ENCODE measurements around the gene MINDY4B.
"Not testable (repeated sequence)": the region's sequence is repeated elsewhere in the genome, so short reads cannot be mapped to it uniquely, and the experiment has no call there.

Gene MINDY4B

DNA sequence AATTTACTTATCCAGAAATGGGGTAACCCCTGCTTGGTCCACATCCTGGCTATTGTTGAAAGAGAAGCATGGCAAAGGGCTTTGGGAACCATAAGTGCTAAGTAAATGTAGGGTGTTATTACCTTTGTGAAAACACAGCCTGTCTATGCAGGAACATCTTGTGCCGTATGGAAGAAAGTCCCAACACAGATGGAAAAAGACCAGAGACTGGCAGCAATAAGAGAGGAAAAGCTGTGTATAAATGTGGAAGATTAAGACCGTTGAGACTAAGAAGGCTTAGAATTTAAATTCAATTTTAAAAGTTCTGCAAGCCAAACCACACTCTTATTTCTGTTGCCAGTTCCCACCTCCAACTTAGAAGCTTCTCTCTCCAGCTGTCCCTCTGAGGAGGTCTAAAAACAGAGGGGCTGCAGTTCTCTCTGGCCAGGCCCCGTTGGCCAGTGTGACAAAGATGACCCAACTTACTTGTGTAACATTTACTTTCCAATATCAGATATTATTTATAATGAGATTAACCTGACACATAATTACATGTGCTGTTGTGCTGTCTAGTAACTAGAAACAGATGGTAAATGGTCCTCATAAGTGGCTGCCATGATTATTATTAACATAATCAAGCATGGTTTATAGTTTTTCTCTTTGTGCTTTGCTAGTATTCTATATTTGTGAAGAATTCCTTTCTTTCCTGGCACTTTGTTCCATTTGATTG, 7.0 kb downstream of the MINDY4B start:
- DNase-seq (ENCODE audit: low read depth): no peak

DNA sequence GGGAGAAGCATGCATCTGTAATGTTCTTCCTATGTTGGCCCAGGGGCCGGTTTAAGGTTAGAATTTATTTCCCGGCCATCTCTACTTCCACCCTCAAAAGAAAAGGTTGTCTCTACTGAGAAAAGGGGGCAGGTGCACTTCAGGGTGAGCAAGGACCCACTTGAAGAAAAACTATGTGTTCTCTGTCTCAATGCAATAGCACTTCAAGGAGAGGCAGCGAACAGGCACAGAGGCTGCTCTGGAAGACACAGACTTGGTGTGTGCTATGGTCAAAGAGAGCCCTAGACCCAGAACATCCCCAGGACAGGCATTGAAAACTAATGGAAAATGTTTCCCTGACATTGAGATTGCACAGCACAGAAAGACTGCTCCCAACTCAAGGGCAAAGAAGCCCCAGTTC, 7.6 kb downstream of the MINDY4B start:
- no peak for DNase-seq (ENCODE audit: low read depth)

DNA sequence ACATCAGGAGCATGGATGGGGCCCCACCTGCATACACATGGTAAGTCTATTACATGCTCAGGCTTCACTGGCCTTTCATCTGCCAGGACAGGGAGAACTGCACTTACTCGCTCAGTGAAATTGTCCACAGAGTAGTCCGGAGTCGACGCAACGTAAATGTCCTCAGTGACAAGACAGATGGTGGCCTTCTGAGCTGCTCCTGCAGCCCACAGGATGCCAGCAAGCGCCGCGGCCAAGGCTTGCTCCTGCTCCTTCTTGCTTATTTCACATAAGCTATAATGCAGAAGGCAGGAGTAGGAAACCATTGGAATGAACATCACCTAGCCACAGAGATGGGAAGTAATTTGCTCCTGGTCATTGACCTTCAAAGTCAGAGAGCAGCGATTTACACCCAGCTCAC, 14.4 kb downstream of the MINDY4B start:
- DNase-seq (ENCODE audit: low read depth): no peak

DNA sequence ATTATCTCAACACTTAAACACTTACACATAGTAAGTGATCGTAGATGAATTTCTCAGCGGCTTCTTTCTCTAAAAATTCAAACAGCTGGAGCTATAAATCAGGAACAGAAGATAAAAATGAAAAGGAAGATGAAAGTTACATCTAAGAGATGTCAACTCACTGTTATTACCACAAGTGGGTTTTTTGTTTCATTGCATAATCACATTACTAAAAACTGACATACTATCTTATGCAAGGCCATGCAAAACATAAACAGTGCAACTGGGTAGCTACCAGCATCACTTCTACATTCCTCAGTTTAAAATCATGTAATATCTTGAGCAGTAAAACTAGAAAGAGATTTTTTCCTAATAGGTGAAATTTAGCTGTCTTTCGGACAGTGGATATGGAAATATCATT, 14.9 kb downstream of the MINDY4B start:
- DNase-seq (ENCODE audit: low read depth): no peak

DNA sequence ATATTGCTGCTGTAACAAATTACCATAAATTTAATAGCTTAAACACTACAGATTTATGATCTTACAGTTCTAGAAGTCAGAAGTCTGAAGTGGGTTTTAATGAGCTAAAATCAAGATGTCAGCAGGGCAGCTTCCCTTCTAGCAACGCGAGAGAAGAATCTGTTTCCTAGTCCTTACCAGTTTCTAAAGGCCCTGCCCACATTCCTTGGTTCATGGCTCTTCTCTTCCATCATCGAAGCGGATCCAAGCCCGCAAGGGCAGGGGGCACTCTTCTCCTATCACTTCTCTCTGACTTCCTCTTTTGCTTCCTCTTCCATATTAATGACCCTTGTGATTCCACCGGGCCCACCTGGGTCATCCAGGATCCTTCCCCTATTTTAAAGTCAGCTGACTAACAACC, 16.1 kb downstream of the MINDY4B start:
- no peak for DNase-seq (ENCODE audit: low read depth)

DNA sequence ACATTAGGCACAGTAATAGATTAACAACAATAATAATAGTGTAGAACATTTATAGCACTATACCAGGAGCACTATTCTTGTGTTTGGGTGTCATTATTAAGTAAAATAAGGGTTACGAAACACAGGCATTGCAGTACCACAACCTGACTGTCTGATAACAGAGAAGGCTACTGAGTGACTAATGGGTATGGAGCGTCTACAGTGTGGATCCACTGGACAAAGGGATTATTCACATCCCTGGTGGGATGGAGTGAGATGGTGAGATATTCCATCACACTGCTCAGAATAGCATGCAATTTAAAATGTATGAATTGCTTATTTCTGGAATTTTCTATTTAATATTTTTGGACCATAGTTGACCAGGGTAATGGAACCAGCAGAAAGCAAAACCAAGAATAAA, 18.2 kb downstream of the MINDY4B start:
- DNase-seq (ENCODE audit: low read depth): peak; percentile 46

DNA sequence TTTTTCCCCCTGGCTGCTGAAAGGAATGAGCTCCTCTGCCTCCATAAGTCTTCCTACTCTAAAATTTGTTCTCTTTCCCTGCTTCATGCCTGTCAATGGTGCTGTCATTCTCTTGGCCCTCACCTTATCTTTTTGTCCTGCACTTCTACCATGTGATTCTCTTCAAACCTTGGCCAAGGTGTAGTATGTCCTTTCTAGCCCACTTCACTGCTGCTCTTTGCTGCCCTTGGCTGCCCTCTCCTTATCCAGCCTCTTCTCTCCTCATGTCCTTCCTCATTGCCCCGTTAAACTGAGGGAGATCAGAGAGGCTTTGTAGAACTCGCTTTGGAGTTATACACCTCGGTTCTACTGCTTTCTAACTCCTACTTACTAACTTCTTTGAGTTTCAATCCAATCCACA, 19.7 kb downstream of the MINDY4B start:
- no peak for DNase-seq (ENCODE audit: low read depth)

DNA sequence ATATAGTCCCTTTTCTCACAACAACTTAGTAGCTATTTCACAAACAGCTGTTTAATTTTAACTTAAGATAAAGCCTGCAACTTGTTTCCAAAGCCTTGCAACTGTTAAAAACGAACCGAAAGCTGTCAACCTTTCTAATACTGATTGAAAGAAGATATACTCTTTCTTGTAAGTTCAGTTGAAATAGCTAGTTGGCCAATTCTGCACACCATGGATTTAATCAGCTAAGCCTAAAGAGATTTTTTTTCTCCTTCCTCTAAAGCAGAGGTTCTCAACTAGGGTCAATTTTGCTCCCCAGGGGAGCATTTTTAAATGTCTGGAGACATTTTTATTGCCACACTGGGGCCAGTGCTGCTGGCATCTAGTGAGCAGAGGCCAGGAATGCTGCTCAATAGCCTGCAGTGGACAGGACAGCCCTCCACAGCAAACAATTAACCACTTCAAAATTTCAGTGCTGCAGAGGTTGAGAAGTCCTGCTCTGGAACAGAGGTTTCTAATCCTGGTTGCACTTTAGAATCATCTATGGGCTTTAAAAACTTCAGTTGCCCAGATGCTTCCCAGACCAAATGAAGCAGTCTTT, 26.2 kb downstream of the MINDY4B start:
- DNase-seq (ENCODE audit: low read depth): no peak

DNA sequence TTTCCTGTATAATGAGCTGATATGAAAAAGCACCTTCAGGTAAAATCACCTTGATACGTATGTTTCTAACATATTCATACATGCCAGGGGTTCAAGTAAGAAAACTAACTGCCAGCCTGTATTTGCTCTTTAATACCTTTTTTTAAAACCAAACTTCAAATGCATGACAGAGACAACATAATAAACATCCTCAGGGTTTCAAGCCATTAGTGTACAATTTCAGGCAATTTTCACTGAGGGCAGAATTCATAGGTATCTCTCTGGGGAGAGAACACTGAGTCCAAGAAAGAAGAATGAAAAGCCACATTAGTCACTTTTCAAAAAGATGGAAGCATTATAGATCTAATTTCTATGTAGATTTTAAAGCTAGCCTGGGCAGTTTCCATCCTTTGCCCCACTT, 26.9 kb downstream of the MINDY4B start:
- no peak for DNase-seq (ENCODE audit: low read depth)

DNA sequence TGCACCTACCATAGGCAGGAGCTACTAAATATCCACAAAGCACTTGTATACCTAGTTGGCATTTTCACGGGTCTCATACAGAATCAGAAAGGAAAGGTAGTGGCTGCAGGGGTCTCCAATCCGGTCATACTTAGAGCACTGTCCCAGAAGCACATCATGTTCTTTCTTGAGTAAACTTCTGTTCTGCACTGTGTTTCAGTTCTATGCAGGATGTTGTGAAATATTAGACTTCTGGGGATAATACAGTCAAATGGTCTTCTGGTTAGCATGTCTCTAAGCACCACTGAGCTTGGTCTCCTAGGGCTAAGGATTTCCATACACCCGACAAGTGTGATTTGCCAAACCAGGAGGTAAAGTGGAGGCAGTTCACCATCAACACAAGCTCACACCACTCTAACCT, 27.9 kb downstream of the MINDY4B start:
- DNase-seq (ENCODE audit: low read depth): no peak

DNA sequence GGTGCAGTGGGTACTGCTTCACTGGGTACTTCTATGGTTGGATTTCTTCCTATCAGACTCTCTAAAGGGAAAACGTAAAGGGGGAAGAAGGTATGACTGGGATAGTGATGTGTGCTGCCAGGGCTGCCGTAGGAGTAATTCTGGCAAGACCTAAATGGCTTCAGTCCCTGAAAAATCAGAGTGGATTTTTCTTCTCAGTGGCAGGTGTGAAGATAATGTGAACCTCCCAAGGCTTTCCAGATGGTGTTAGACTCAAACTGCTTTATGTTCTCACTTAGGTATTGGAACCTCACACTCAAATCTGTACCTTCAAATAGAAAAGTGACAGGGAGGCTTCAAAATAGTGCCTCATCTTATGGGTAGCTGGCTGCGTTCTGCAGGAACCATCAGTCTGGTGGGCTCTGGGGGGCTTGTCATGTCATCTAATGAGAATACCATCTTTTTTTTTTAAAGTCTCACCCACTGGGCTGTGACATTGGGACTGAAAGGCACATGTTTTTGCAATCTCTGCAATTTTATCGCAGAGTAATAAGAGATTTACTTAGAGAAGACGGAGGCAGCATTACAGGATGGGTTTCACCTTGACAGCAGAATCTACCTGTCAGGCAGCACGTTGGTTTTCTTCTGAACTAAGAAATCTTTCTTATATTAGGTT, 28.5 kb downstream of the MINDY4B start:
- DNase-seq (ENCODE audit: low read depth): no peak

DNA sequence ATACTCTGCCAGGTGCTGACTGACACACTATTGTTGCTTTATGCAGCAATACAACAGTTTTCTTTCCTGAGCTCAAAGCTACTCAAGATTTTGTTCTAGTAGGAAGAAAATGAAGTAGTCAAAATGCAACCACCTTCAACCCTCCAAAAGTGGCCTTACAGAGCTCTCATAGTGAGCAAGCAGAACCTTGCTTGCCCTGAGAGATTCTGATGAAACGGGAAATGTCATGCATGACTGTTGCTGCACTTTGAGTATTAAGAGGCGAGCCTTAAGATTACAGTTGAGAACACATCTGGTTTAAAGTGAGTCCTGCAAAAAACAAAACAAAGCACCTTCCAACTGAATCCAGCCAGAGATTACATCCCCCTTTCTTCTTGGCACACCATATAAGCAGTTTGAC, 29.7 kb downstream of the MINDY4B start:
- DNase-seq (ENCODE audit: low read depth): no peak

DNA sequence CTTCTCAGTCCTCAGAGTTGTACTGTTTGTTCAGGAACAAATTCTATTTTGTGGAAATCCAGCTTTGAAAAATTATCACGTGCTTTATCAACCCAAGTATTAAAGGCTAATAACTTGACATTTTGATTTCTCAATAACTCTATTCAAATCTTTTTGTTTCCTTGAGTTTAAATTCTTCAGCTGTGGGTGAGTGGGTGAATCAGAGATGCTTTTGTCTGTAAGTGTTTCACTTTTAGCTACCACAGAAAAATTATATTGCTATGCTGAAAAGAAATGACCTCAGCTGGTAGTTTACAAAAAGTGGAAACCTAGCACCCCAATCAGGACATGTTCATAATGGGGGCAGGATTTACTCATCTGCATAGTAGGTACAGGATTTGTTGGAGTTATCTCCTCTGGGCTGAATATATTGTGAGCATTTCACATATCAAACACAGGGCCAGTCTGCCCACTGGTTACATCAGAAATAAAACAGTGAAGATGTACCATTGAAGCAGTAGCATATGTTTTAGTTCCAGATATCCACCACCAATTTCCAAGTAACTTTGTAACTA, 30.5 kb downstream of the MINDY4B start:
- DNase-seq (ENCODE audit: low read depth): no peak

DNA sequence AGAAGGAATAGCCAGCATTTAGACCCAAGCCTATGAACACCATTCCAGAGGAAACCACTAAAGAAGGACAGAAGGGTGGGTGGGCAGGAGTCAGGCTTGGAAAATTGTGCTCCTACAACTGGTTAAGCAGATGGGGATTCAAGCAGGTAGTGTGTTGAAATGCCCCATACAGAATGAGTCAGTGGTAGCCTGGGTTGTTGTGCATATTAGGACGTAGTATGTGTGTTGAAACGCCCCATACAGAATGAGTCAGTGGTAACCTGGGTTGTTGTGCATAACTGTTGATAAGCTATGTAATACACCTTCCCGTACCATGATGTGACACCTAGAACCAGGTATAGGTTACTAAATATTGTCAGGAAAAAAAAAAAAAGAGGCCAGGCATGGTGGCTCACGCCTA, 34.0 kb downstream of the MINDY4B start:
- DNase-seq (ENCODE audit: low read depth): peak; percentile 48

DNA sequence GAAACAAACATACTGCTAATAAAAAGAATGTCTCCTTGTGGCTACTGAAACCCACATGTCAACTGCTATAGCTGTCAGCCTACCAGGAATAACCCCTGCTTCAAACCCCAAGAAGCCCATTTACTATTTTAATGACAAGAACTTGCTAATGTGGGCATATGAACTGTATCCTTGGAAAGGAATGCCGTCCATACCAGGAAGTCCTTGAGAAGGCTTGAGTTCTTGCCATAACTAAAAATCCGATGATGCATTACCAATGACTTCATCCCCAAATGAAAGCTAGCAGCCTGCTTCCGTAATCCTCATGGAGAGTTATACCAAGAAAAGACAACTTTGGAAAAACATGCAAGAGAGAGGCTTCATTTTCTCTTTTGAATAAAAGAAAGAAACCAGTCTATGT, 34.8 kb downstream of the MINDY4B start:
- peak; percentile 43 for DNase-seq (ENCODE audit: low read depth)

DNA sequence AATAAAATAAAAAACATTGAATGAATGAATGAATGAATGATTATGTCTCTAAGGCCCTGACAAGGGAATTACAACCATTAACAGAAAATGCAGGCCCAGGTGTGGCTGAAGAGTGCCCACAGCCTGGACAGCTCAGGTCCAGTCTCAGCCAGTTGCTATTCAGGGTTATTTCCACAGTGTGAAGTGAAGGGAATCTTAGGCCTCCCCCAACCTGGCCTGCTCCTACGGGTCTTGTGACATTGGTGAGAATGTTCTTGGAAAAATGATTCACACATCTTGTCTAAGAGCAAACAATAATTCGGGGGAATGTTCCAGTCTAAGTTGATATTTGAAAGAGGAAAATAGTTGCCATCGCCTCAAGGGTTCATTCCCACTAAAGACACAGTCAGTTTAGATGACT, 37.0 kb downstream of the MINDY4B start:
- DNase-seq (ENCODE audit: low read depth): no peak

DNA sequence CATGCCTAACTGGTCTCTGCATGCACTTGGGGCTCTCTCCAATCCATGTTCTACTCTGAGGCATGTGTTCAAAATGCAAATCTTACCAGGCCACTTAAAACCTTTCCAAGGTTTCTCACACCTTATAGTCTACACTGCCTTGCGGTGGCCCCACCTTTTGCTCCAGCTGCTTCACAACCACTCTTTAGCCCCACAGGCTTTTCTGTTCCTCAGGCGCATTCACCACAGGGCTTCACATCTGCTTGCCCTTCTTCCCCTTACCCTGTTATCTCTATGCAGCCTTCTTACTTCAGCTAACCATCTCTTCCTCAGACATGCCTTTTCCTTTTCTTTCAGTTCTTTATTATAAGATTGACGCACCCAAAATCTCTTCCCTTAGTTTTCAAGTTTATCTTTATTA, 37.8 kb downstream of the MINDY4B start:
- no peak for DNase-seq (ENCODE audit: low read depth)

DNA sequence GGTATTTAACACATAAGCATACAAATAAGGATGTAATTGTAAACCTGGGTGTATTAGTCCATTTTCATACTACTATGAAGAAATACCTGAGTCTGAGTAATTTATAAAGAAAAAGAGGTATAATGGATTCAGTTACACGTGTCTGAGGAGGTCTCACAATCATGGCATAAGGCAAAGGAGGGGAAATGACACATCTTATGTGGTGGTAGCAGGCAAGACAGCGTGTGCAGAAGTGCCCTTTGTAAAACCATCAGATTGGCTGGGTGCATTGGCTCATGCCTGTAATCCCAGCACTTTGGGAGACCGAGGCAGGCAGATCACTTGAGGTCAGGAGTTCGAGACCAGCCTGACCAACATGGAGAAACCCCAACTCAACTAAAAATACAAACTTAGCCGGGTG, 41.3 kb downstream of the MINDY4B start:
- DNase-seq (ENCODE audit: low read depth): peak; percentile 21

DNA sequence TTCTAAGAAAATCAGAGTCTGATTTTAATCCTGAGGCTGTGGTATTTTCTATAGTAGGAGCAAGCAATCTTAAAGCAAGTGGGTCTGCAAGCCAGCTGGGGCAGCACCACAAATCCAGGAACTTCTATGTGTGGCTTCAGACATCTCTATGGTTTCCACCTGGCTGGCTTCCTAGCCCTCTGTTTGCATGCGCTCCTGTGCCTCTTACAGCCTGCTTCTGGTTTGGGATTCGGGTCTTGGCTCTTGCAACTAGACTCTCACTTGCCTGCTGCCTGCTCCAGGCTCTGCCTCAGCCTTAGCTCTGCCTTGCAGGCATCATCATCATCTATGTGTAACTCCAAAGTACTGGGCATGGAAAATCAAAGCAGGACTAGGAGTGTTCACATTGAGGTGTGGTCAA, 43.4 kb downstream of the MINDY4B start:
- DNase-seq (ENCODE audit: low read depth): no peak

DNA sequence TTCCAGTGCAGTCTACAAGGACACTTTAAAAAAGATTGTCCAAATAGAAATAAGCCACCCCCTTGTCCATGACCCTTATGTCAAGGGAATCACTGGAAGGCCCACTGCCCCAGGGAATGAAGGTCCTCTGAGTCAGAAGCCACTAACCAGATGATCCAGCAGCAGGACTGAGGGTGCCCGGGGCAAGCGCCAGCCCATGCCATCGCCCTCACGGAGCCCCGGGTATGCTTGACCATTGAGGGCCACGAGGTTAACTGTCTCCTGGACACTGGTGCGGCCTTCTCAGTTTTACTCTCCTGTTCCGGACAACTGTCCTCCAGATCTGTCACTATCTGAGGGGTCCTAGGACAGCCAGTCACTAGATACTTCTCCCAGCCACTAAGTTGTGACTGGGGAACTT, 47.3 kb downstream of the MINDY4B start:
- not testable (repeated sequence) for DNase-seq (ENCODE audit: low read depth)

DNA sequence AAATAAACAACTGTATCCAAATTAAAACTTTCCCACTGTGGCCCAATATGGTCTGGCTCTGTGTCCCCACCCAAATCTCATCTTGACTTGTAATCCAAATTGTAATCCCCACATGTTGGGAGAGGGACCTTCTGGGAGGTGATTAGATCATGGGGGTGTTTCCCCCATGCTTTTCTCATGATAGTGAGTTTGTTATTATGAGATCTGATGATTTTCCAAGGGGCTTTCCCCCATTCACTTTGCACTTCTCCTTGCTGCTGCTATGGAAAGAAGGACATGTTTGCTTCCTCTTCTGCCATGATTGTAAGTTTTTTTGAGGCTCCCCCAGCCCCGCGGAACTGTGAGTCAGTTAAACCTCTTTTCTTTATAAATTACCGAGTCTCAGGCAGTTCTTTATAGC, 55.0 kb downstream of the MINDY4B start:
- DNase-seq (ENCODE audit: low read depth): no peak

DNA sequence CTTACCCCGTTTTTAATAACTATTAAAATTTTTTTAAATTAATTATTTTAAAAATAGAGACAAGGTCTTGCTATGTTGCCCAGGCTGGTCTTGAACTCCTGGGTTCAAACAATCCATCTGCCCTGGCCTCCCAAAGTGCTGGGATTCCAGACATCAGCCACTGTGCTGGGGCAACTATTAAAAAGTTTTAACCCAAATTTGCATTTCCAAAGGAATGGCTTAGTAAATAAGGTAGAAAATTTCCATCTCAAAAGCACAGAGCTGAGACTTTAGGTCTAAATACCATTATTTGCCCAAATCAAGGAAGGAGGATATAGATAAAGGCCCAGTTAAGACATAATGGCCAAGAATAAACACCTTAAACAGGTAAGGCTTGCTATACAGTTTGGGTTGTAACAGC, 56.4 kb downstream of the MINDY4B start:
- DNase-seq (ENCODE audit: low read depth): no peak

DNA sequence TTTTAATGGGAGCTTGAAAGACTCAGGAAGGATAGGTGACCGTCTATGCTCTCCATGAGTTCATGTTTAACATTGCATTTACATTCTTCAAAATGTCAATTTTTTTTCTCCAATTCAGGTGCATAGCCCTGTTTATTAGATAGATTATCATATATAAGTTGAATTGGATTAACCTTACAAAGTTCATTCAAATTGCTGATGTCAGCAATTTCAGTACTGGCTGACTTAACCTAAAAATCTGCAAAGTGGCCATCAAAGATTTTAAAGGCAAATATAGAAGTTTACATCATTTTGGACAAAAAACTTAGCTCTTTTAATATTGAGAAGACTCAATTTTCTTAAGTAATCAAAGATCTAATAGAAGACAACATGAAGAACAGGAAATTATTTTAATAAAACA, 57.8 kb downstream of the MINDY4B start:
- DNase-seq (ENCODE audit: low read depth): no peak

DNA sequence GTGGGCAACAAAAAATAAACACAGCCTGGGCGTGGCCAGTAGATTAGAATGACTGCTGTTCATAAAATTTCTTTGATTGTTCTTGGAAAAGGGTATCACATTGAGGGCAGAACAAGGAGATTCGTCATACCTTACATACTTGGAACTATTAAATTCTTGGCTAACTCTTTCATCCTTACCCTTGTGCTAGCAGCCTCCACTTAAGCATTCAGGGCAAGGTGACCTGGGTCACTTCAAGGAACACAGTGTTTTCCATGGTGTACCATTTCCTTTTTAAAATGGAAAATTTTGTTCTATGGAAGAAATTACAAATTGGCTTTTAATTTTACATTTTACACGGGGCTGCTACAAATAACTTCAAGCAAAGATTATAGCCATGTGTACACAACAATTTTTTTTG, 60.8 kb downstream of the MINDY4B start:
- no peak for DNase-seq (ENCODE audit: low read depth)

Data from ELR (cell line).